ENCODE measurements around the gene KRT20.
"Not testable (repeated sequence)": the region's sequence is repeated elsewhere in the genome, so short reads cannot be mapped to it uniquely, and the experiment has no call there.

Gene KRT20, protein sequence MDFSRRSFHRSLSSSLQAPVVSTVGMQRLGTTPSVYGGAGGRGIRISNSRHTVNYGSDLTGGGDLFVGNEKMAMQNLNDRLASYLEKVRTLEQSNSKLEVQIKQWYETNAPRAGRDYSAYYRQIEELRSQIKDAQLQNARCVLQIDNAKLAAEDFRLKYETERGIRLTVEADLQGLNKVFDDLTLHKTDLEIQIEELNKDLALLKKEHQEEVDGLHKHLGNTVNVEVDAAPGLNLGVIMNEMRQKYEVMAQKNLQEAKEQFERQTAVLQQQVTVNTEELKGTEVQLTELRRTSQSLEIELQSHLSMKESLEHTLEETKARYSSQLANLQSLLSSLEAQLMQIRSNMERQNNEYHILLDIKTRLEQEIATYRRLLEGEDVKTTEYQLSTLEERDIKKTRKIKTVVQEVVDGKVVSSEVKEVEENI

GRCh38 chr17:40884708-40885512, at the start of gene KRT20:
TSS of gene KRT20 (minus strand) at chr17:40885242. CDS start at chr17:40885185, 57 bp downstream.
- DNase-seq, result no peak

DNA sequence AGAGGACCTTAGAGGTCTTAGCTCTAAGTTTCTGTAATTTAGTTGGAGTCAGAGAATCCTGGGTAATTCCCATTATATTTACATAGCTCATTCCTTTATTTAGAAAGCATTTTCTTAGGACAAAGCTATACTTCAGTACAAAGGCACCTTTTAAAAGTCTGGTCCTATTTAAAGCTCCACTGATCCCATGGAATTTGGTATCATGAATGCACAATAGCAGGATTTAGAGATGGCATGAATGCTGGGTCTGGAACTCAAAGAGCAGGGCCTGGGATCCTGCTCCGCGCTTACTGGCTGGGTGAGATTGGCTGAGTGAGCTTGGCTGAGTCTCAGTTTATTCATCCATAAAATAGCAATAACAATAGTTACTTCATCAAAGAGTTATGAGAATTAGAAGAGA, 47.6 kb upstream of the KRT20 start:
- DNase-seq, result no peak

DNA sequence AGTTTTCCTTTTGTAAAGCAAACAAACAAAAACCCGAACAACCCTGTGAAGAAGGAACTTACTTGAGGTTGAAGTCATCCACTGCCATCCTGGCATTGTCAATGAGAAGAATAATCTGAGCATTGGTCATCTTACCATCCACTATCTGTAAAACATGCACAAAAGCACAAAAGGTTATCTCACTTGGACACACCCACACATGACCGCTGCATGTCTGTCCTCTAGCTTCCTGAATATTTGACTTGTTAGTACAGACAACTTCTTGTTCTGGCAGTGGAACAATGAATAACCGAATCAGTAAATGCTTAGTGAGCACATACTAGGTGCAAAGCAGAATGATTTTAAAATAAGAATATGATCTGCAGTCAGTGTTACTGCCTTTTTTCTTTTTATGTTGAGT, 46.3 kb upstream of the KRT20 start:
- DNase-seq, result no peak

GRCh38 chr17:40926341-40926740, 41.3 kb upstream of the KRT20 start:
- no peak for DNase-seq

- no peak for DNase-seq
Observed at GRCh38 chr17:40922239-40922638, 37.2 kb upstream of the KRT20 start.

DNA sequence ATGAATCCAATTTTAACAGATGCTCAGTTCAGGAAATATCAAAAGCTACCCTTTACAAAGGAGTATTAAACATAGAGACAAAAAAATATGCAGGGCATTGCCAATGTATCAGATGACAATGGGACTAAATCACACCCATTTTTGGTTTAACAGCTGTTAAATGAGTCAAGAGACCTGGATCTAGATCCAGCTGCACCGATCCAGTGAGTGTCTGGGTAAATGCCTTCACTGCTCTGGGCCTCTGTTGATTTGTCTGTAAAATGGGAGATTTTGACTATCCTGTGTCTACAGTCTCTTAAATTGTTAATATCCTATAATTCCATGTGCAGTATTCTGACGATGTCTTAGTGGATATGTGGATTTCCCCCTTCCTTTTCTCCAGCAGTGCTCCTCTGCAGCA, 36.0 kb upstream of the KRT20 start:
- no peak for DNase-seq

GRCh38 chr17:40917116-40917515, 32.1 kb upstream of the KRT20 start:
- not testable (repeated sequence) for DNase-seq

- no peak for DNase-seq
Observed at GRCh38 chr17:40916366-40916765, 31.3 kb upstream of the KRT20 start.

DNA sequence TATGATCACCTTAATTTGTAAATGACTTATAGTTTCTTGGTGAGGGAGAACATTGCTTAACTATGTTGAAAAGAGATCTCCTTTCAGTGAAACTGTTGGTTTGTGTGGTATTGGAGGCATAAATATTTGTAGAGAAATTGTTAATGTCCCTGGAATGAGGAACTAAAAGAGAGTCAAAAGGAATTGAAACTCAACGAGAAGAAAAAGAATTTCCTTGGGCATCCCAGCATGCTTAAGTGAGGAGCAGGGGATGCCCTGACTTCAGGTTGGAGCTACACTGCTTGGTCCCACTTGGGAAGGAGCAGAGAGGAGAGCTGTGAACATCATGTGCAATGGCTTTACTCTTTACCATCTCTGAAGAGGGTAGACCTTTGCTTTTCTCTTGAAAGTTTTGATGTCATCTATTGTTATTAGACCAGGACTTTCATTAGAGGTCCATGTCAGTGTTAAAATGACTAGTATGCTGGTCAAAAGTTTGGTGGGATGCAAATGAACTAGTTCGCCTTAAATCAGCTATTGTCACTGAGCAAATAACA, 30.7 kb upstream of the KRT20 start:
- DNase-seq, result no peak

DNA sequence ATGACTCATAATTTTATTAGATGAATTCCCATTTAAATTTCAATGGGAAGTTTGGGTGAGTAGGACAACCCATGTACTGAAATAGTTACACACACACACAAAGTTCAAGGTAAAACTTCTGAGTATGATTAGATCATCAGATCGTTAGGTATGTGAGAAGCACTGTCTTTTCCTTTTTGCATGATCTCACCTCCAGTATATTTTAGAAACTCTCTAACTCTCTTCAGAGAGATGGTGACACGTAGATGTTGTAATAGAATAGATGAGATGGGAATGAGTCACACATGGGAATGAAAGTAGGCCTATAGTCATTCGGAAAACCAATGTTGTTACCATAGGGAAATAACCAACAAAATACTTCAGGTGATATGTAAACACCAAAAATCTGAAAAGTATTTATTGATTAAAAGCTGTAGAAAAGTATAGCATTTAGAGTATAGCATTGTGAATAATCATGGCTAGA, 30.2 kb upstream of the KRT20 start:
- DNase-seq, result no peak

DNA sequence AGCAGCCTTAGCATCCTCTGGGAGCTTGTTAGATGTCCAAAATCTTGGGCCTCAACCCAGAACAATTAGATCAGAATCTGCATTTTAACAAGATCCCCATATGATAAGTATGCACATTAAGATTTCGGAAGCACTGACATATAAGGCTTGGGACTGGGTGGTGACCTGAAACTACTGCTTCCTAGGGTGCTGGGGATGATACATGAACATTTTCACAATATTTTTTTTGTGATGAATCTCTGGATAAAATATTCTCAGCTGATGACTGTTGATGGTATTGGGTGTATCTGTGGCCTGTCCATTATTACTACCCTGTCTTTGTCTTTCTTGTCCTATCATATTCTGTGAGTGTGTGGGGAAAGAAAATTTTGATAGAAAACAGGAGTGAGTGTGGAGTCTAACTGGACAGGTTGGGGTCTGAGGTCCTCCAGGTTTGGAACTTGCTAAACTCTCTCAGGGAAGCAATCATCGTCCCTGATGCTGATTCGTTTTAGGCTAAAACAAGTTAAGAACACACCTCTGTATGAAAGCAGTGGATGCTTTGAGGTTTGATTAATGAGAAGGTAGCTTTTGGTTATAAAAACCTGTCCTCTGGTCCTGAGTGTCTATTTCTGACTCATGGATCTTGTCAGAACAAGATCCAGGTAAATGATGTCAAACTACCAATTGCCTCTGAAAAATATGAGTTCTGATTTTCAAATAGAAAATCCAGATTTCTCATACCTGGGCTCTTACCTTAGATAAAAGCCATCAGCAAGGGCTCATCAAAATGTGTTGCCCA, 29.2 kb upstream of the KRT20 start:
- no peak for DNase-seq

GRCh38 chr17:40912486-40913210, 27.6 kb upstream of the KRT20 start:
- DNase-seq, result no peak

DNA sequence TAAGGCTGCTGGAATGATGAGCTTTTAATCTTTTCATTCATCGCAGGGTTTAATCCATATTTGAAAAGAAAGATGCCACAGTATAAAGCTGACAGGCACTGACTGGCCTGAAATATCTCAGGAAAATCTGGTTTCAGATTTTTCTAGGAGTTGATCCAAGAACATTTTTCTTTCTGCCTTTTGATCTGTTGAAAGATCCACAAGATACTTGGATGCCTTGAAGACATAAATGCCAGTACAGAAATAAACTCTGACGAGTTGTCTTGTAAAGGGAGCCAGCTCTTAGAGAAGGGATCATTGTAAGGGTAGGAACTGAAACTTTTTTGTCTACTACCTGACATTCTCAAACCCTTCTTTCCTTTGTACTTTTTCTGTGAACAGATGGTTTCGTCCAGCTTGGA, 25.4 kb upstream of the KRT20 start:
- DNase-seq, result no peak

- DNase-seq, result peak; percentile 18
Observed at GRCh38 chr17:40909755-40910154, 24.7 kb upstream of the KRT20 start.

DNA sequence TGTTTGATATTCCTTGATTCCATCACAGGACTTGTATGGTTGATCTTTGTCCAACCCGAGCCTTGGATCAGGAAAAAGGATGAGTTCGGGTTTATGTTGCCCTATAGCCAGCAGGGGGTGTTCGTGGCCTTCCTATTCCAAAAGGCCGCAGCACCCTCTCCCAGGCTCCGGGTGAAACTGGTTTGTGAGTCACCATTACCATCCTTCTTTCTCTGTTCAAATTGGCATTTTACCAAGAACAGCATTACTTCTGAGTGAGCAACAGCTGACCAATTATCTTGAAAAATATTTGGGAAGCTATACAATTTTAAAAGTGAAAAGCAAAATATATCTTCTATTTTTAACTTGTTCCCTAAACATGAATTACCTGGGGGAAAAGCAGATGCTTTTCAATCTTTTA, 24.3 kb upstream of the KRT20 start:
- peak; percentile 44 for DNase-seq

DNA sequence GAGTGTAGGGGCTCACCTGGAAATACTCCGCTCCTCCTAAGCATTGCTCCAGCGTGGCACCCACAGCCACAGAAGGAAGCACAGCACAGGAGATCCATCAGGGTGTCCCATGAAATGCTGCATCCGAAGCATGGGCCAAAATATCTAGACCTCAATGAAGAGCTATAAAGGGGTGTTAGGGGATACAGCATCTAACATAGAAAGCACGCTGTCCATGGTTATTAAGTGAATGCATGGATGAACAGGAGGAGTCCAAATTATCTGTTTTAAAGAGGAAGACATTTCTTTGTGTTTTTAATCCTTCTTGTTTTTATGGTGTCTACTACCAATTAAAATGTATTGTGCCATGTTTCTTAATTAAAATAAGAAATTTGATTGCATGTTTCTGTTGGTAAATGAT, 21.6 kb upstream of the KRT20 start:
- DNase-seq, result no peak

- no peak for DNase-seq
Observed at GRCh38 chr17:40905370-40905769, 20.3 kb upstream of the KRT20 start.

- DNase-seq, result no peak
Observed at GRCh38 chr17:40903129-40903847, 18.2 kb upstream of the KRT20 start.

- DNase-seq, result no peak
Observed at GRCh38 chr17:40902498-40902897, 17.5 kb upstream of the KRT20 start.

GRCh38 chr17:40901981-40902474, 17.0 kb upstream of the KRT20 start:
- no peak for DNase-seq

DNA sequence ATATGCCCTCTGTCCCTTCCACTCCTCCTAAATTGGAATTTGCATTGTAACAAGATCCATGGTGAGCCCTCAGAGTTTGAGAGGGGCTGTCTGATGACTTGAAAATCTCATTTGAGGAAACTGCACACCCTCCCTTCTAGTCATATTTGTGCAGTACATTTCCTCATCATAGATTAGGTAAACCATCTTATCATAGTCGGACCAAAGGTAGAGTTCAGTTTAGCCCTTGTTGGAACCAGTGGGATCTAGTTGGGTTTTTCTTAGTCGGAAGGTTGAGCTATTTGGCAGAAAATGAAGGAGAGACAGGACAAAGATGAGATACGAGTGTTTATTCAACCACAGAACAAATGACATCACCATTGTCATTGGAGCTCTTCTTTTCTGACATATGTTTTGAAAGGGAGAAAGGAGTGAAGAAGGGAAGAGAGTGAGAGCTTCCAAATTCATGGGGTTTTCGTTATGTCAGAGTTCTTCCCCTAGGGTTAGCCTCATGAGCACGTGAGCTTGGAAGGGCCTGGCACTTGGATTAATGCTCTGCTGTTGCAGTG, 15.8 kb upstream of the KRT20 start:
- no peak for DNase-seq

Data from NCI-H526 treated with DMSO at 0.1 percent for 48 hours (cell line).